Activated CD8-positive, alpha-beta memory T cell treated with anti-CD3 and anti-CD28 coated beads for 24 hours (primary cell): ENCODE results near the gene NASP.

ENCODE experiments used
- DNase-seq: peaks from one replicate; pipeline ENCODE4 v3.0.0-alpha.2; 2020

Gene NASP

DNA sequence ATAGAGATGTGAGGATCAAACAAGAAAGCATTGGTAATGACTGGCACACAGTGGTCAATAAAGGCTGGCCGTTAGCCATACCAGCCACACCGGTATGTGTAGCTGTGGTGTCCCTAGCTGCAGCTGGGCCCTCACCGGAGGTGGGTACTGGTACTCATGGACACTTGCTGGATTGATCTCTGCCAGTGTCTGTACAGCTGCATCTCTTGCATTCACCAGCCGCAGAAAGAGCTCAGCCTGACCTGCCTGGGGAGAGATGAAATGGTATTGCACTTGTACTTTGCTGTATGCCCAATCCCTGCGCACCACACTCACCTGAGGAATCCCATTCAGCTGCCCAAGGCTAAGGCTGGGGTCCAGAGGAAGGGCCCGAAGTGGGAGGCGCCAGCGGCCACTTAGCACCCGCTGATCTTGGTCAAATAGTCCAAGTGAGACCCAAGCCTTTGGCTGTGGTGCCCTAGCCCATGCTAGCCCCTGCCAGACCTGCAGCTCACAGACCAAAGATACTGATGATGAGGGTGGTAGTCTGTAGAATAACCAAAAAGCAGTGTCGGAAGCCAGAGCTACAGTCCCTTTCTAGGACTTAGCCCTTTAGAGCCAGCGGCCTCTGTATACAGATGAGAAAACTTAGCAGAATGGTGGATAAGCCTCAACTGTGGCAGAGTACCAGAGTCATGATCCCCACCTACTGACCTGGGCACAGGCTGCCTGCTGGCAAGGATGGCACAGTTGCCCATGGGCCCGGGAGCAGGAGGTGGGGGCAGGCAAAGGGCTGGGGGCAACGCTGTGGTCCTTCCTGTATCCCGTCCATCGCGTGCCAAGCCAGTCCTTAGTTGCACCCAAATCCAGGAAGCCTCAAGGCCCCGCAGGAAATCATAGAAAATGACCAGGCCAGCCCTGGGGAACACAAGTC lies 37.0 kb downstream of the NASP start:
- no peak for DNase-seq

DNA sequence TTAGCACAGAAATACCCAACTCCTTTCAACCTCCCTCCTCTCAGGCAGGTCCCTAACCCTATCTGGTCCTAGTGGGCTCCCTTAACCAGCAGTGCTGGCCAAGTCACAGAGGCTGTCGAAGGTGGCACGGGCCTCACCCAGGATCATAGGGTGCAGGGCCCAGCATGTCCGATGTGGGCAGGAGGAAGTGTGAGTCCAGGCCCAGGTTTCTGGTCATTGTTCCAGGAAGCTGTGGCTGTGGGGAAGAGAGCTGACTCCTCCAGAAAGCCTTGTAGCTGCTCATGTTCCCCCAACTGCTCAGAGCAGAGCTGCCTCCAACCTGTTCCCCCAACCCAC lies 37.6 kb downstream of the NASP start:
- DNase-seq = no peak

DNA sequence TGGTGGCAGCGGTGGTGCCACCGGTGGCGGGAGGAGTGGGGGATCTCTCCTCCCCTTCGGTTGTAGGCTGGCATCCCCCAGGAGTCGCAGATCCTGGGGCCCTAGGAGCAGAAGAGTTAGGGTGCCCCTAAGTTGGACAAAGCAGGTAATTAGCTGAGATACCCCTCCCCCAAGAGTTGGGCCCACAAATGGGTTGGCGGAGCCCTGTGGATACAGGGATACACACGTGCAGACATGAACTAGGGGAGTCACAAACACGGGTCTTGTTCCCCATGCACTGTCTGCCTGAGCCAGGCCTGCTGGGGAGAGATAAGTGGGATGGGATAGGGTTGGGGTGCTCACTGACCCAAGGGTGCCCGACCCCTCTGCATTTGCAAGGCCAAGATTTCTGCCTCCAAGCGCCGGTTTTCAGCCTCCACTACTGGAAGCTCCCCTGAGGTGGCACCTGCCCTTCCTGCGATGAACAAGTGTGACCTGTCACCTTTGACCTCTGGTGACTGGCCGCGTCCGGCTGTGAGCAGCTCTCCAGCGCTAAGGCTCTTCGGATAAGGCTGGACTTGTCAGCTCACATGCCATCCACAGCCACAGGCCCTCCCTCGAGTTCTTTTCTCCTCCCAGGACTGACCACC lies 38.2 kb downstream of the NASP start:
- no peak for DNase-seq

DNA sequence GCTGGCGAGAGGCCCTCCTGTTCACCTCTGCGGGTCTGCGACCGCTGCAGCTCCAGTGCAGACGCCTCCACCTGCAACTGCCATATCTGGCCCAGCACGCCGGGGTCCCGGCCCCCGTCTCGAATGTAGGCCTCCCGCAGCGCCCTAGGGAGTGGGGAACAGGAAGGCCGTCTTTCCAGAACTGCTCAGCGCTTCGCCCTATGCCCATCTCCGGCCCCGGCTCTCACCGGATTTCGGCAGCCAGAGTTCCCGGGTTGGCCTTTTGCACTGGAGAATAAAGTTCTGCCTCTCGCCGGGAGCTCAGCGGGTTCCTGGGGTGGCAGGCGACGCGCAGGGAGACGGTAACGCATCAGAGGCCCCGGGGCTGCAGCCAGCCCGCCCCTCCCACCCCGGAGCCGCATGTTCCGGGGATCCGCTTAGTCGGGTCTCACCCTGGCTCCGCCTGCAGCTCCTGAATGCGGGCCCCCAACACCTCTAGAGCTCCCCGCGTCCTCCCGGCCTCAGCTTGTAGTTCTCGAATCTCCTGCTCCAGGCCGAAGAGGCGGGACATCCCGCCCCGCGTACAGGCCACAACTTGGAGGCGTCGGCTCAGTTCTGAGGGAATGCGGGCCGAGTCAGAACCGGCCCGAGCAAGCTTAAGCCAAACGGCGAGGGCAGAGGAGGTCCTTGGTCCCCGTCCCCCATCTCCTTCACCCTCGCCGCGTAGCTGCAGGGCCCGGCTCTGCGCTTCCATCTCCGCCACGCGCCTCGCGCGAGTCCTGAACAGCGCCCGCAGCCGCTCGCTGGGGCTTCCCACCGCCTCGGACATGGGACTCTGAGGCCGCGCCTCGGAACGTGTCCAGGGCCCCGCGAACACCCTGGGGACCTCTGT lies 38.9 kb downstream of the NASP start:
- DNase-seq = no peak

DNA sequence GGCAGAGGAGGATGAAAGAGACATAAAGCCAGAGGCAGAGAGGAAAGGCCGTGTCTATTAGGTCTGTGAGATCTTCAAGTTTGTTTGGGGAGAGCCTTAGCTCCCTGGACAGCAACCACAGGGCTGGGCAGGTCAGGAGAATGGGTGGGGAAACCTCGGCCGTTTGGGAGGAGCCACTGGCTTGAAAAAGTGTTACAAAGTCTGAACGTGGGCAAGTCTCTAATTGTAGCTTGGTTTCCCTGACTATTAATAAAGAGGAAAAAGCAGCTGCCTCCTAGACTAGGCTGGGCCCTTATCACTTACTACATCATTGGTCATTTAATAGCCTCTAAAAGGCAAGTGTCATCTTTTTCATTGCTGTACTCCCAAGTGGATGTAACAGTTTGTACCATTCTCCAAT lies 40.1 kb downstream of the NASP start, which contains the start of gene CCDC17:
CCDC17 (minus strand) TSS at position 83 of the 400 bp plus-strand sequence. CDS start 145 bp downstream, outside the sequence.
- DNase-seq = no peak

DNA sequence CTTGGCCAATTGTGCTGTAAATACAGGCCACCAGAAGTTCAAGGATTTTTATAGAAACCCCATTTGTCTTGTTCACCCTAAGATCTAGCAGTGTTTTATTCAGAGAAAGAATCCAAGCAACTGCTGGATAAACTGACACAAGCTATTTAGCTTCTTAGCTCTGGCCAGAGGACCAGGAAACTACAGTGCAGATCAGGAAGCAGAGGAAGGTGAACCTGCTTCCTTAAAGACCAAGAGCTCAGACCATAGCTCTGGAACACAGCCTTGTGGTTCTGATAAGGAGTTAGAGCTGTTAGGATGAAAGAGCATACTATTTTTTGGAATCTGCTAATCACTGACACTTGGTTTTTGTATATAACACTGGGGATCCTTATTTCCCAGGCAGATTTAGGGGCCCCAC lies 45.2 kb downstream of the NASP start:
- DNase-seq = no peak

DNA sequence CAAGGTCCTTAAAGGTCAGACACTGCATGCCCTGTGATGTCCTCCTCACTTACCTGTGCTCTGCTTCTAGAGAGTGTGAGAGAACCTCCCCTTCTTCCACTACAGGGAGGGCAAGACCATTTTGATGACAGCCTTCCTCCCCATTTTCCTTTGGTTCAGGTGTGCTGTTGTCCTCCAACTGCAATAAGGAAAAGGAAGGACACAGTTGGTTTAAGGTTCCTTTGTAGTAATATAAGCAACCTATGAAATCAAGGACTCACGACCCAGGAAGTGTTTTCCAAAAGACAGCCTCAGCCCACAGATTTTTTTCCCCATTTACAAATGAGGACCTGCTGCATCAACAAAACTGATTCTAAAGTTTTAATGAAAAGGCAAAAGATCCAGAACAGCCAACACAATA lies 46.6 kb downstream of the NASP start:
- no peak for DNase-seq

DNA sequence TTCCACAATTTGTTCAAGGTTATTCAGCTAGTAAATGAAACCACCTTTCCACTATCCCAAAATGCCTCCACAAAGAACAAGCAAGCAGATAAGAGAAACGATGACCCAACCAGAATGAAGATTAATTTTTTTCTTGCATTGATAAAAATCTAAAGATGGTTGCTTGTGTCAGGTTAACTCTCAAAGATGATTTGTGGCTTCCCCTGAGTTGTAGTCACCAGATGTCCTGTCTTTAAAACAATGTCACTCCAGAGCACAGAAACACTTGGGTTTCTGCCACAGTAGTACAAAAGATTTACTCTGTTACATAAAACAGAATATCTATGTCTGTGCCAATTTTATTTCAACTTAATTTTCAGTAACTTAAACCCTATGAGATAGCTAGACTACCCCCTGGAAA lies 51.4 kb downstream of the NASP start:
- DNase-seq = no peak

DNA sequence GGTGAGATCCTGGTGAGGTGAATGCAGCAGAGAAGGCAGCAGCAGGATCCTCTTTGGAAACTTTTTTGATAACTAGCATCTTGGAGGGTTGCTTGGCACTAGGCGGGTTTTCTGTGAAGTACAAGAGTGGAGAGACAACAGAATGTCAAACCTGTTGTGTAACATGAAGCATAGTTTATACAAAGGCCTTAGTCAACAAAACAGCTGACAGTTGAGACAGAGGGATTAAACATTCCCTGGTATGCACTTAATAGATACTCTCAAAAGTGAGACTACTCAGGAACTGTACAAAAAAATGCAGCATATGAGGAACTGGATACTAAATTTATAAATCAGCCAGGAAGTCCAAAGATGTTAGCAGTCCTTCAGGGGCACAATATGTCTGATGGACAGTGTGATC lies 56.5 kb downstream of the NASP start:
- DNase-seq = no peak

DNA sequence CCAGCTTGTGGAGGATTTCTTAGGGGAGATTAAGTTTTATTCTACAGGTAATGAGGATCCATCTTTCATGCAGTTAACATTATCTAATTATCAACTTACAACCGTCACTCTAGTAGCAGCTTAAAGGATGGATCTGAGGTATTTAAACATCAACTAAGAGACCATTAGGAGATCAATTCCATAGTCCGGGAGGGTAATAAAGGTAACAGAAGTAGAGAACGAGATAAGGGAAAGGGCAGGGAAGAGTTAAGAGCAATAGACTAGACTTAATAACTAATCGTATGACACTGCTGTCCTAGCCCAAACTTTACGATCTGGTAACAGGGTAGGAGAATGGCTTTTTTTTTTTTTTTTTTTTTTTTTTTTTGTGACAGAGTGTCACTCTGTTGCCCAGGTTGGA lies 59.5 kb downstream of the NASP start:
- DNase-seq = no peak

DNA sequence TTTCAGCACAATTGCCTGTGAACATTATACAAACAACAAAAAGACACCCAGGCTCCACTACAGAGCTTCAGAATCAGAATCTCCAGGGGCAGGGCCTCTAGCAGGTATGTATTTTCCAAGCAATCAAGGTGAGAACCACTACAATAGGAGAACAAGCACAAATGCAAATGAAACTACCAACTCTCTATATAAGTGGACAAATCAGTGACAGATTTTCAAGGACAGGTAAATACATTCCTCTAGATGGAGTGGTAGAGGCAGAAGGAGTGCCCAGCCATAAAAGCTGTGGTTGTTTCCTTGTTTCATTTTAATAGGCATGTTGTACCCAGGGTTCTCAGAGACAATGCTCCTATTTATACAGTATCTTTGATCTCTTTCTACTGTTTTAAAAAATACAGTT lies 60.1 kb downstream of the NASP start:
- DNase-seq = no peak

DNA sequence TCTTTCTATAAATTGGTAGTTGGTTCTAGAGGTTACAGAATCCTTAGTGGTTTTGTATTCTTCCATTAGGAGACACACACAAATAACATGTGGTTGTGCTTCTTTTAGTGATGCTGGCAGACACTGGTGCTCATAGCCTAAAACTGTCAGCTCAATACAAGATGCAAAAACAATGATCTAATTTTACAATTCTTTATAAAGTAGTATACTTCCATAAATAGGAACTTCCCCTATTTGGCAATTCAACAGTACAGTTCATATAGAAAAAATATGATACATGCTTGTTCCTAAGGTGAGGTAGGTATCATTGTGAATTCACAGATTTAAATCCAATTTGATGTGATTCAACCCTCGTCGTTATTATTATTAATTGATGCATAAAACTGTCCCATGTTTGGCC lies 60.8 kb downstream of the NASP start:
- no peak for DNase-seq

DNA sequence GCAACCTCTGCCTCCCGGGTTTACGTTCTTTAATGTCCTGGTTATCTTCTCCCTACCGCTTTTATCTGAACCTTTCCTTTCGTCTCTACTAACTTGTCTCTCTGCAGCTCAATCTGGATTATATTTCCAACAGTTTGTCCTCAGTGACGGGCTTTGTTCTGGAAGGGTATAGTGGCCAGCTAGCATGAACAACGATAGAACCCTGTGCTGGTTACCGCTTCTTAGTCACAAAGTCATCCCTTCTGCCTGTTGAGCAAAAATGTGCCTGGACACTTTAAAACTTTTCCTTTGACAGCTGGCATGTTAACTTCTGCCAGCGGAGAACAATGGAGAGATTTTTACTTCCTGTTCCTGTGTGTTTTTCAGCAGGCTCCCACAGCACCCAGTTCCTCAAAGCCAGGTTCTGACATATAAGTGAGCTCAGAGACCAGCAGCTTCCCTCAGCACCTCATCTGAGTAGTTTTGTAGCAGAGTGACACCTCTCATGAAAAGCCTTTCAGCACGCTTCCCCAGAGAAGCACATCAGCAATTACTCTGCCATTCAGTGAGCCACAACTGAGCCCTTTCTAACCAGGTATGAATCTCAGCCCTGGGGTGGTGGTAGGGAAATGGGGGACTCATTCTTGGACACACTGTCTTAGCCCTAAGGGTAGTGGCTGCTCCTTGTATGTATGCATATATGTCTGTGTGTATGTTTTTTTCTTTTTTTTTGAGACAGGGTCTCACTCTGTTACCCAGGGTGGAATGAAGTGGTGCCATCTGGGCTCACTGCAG lies 63.6 kb downstream of the NASP start:
- DNase-seq = no peak

DNA sequence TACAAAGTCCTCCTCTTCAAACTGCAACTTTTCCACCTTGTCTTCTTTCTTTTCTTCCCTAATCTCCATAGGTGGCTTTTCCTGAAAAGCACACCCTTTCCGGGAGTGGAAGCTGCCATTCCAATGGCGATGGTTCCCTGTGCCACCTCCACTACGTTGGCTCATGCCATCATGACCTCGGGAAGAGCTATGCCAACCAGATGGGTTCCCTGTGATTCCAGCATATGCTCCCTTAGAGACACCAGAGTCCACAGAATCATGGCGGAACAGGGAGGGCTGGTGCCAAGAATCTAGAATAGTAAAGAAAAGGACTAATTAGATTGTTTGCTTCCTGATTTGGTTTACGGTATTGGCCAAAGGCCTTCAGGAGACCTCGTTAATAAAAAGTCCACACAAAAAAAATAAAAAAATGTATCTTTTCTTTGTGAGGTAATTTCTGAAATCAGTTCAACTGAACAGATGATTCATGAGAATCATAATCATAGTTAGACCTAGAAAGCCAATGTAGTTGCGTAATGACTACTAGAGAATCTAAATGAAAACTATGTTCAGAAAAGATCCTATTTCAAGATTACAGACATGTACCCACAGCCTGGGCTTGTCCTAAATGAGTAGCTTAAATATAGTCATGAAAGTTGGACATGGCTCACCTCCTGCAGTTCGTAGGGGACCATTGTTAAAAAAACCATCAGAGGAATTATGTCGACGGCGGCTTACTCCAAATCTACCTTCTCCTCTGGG lies 70.9 kb downstream of the NASP start:
- no peak for DNase-seq

DNA sequence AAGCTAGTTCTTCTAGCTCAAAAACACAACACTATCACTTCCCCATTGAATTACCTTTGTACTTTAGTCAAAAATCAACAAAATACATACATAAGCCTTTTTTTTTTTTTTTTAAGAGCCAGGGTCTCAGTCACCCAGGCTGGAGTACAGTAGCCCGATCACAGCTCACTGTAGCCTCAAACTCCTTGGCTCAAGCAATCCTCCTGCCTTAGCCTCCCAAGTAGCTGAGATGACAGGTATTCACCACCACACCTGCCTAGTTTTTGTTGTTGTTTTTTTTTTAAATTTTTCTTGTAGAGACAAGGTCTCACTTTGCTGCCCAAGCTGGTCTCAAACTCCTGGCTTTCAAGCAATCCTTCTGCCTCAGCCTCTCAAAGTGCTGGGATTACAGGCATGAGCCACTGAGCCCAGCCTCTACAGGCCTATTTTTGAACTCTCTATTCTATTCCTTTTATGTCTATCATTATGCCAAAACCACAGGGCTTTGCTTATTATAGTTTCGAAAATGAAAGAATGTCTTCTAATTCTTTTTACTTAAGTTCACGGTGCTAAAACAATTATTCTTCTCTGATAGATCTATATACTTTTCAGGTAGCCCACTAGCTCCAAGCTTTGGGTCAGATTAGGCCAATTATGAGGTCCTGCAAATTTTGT lies 72.9 kb downstream of the NASP start:
- DNase-seq = no peak

DNA sequence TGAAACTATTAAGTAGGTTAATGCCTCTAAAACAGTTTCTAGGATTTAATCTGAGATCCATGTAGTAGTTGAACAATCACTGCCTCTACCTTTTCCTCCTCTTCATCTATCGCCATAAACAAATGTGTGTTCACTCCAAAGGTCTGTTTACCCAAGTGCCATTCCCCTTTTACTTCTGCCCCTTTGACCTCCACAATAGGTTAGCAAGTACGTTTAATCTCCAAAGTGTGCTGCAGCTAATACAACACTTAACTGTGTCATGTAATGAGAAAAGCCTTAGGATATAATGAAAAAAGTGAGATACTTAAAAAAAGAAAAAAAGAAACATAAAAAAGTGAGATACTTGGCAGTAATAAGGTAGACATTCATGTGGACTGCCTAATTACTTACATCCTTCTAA lies 74.3 kb downstream of the NASP start:
- DNase-seq = no peak

DNA sequence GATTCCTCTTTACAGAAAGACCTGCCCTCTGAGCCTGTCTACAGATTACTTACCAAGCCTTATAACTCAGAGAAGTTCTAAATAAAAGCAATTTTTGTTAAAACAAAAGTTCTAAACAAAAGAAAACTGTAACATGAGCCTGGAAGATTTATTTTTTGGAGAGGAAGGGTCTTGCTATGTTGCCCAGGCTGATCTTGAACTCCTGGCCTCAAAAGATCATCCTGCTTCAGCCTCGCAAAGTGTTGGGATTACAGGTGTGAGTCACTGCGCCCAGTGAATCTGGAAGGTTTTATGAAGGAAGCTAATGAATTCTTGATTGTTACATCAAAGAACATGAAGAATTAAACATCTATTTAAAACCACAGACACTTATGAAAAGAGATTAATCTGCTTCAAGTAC lies 75.4 kb downstream of the NASP start:
- DNase-seq = no peak

DNA sequence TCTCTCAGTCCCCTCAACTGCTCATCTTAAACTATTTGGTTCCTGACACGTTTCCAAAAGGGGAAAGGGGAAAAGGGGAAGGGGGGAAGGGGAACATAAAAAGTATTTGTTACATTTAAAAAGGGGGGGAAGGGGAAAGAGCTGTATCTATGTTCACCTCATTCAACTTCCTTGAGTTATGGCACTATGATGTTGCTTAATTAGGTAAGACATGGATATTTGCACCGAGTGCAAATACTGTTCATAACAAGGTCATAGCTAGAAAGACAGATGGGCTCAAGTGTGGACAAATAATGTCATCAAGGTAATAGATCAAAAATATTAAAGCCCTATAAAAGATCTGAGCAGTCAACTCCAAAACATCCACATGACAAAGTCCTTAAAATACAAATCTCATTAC lies 76.5 kb downstream of the NASP start:
- no peak for DNase-seq

DNA sequence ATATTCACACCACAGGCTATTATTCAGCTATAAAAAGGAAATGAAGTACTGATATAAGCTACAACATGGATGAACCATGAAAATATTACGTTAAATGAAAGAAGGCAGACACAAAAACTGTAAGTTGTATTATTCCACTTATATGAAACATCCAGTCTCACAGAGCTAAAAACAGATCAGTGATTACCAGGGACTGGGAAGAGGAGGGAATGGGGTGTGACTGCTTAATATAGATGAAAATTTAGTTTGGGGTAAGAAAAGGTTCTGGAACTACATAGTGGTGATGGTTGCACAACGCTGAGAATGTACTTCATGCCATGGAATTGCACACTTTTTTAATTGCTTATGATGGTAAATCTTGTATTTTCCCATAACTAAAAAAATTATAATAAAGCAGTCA lies 83.0 kb downstream of the NASP start:
- no peak for DNase-seq

DNA sequence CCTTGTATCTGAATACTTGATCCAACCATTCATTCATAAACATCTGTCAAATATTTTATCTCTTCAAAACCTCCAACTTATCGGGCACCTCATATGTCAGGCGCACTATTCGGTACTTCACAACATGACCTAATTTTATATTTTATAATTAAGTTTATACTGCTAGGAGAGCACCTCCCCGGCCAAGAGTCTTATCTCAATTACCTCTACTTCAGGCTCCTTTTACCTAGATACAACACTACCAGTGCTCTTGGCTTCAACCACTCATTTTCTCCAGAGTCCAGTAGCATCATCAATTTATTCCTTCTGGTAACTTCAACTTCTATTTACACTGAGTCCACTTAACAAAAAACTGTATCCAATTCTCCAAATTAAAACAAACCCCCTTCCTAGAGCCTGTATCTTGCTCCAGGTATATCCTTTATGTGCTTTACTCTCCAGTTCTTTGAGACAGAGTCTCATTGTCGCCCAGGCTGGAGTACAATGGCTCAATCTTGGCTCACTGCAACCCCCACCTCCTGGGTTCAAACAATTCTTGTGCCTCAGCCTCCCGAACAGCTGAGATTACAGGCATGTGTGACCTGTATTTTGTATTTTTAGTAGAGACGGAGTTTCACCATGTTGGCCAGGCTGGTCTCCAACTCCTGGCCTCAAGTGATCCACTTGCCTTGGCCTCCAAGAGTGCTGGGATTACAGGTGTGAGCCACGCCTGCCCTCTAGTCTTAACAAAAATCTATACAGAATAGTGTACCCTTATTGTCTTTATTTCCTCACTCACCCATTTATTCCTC lies 83.7 kb downstream of the NASP start:
- DNase-seq = no peak
